ENCODE measurements around the gene SLC4A1. TPM values are rescaled to one million over a fixed set of nuclear protein-coding genes. Genes with fewer than 3 reads are reported as not detected.
A peak's percentile ranks its signal among the peaks of the same experiment; 100 is the strongest.

Gene SLC4A1
- total and polyA plus RNA-seq, 2 donors (not counting 3 experiments of a cell fraction or from before 2014, with no cell fraction given): not detected

GRCh38 chr17:44308865-44309264, 40.9 kb upstream of the SLC4A1 start:
- no TSS peak for BruUV-seq (replicated peaks)
- Histone ChIP-seq H3K79me2 (ENCODE audit: control insufficient read depth, insufficient read depth, low read length) (no peaks in the 10 kb centered on the region), H4K20me1 (replicated peaks; ENCODE audit: control insufficient read depth, extremely low read depth, insufficient read depth, low read length) (no peaks in the 10 kb centered on the region), H3K4me1 (ENCODE audit: control insufficient read depth, extremely low read depth, insufficient read depth, low read length) (no peaks in the 10 kb centered on the region), H3K4me2 (ENCODE audit: insufficient read depth, low read length) (peak overlapping the region; percentile 18), H3K4me3 (replicated peaks in 1 of 3; ENCODE audit: insufficient read depth in 1 of 3, low read depth in 1 of 3, low read length in 3 of 3) (no peak overlapping the region), H2AFZ (ENCODE audit: low read depth, low read length) (no peak overlapping the region), H3K36me3 (ENCODE audit: control insufficient read depth in 2 of 2, extremely low read depth in 1 of 2, insufficient read depth in 2 of 2, low read length in 2 of 2) (no peaks in the 10 kb centered on the region), H3K27me3 (ENCODE audit: control insufficient read depth in 2 of 2, insufficient read depth in 2 of 2, low read length in 2 of 2) (peaks cover 18 to 21% of the 10 kb centered on the region in 2 experiments), H3K9me3 (replicated peaks; ENCODE audit: control insufficient read depth, insufficient read depth, low read length) (no peaks in the 10 kb centered on the region), H3K27ac (ENCODE audit: insufficient read depth, low read depth, low read length) (no peak overlapping the region), H3K9me1 (replicated peaks; ENCODE audit: control insufficient read depth, extremely low read depth, insufficient read depth, low read length) (no peaks in the 10 kb centered on the region), H3K9ac (replicated peaks; ENCODE audit: extremely low read depth, insufficient read depth, low read length) (no peak overlapping the region)
- DNase-seq (ENCODE audit: low read depth, low spot score): no peak
- ChIA-PET POLR2A (no interaction called here), CTCF (interaction anchor here (0.7 to 1.2 kb wide), 13 partner anchors 9 to 105 kb away, joined by 3 to 8 read pairs (median 4); partner anchors contain the start of gene UBTF)
- intact Hi-C loops (cut with micrococcal nuclease): loop anchor here (5.0 kb wide), 1 partner anchor 87 kb away; no protein-coding TSS in a partner anchor
- FAIRE-seq: no peak
- TF ChIP-seq POLR2A (IDR thresholded peaks at IDR 0.05; ENCODE audit: low read depth, low read length) (no peak), EZH2 (IDR thresholded peaks at IDR 0.05; ENCODE audit: borderline replicate concordance, low read depth, low read length, severe bottlenecking) (no peak), POLR2AphosphoS5 (IDR thresholded peaks at IDR 0.05; ENCODE audit: insufficient read depth, low read depth, low read length) (no peak), GATA2 (IDR thresholded peaks at IDR 0.05; ENCODE audit: insufficient read depth, insufficient read length, low read depth, low read length) (no peak), FOS (IDR thresholded peaks at IDR 0.05; ENCODE audit: borderline replicate concordance, insufficient read depth, low read length) (no peak), MYC (IDR thresholded peaks at IDR 0.05; ENCODE audit: low read depth, low read length) (no peak), JUN (IDR thresholded peaks at IDR 0.05; ENCODE audit: borderline replicate concordance, insufficient read depth, insufficient read length, low read depth) (no peak)
- TF ChIP-seq, protein P1, sequence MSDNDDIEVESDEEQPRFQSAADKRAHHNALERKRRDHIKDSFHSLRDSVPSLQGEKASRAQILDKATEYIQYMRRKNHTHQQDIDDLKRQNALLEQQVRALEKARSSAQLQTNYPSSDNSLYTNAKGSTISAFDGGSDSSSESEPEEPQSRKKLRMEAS (IDR thresholded peaks at IDR 0.05; ENCODE audit: insufficient read depth, insufficient read length): no peak
- TF ChIP-seq, protein P2, sequence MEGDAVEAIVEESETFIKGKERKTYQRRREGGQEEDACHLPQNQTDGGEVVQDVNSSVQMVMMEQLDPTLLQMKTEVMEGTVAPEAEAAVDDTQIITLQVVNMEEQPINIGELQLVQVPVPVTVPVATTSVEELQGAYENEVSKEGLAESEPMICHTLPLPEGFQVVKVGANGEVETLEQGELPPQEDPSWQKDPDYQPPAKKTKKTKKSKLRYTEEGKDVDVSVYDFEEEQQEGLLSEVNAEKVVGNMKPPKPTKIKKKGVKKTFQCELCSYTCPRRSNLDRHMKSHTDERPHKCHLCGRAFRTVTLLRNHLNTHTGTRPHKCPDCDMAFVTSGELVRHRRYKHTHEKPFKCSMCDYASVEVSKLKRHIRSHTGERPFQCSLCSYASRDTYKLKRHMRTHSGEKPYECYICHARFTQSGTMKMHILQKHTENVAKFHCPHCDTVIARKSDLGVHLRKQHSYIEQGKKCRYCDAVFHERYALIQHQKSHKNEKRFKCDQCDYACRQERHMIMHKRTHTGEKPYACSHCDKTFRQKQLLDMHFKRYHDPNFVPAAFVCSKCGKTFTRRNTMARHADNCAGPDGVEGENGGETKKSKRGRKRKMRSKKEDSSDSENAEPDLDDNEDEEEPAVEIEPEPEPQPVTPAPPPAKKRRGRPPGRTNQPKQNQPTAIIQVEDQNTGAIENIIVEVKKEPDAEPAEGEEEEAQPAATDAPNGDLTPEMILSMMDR (IDR thresholded peaks at IDR 0.05; ENCODE audit: extremely low read depth in 1 of 2, insufficient read depth in 1 of 2, low read depth in 1 of 2, low read length in 2 of 2): no peak
- dilution Hi-C loops (cut with MboI; ENCODE audit: extremely low pct_ligation_motif_present, low sequenced_read_pairs): no loop called here

Data from endothelial cell of umbilical vein (primary cell).